ENCODE results near the gene NTMT2.
"Not testable (repeated sequence)": the region's sequence is repeated elsewhere in the genome, so short reads cannot be mapped to it uniquely, and the experiment has no call there.

The NTMT2 gene

DNA sequence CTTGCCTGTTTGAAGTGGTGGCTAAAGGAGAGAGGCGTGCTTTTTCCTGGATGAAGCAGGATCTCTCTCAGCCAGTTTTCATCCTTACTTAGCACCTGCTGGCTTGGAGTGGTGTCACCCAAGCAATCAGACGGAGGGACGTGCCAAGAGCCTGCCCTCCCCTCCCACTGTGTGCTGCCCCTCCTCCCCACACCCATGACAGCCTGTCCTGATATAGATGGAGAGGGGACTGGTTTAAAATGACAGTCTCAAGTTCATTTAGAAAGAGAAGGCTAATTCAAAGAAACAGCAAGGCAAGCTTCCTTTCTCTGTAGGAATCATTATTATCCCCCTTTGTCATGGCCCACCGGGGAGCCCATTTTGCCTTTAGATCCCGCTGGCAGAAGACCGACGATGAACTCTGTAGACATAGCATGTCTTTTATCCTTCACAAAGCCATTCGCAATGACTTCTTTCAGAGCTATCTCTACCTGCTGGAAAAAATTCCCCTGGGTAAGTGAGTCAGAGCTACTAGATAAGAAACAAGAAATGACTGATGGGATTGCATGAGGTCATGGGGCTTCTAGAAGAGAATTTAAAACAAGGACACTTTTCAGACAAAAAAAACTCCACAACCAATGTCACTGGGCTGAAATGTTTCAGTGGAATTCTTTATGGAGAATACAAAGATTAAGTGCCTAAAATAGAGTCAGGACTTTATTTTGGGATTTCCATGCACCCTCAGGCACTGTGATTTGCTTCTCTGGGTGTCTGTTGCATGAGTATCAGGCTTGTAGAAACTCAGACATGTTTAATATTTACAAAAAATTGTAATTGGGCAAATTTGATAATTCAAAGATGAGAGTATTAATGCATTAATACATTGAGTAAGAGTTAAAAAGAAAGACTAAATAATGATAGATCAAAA lies at the start of gene NTMT2:
NTMT2 (plus strand) TSS at position 190 of the 907 bp plus-strand sequence; CDS start at position 339, 149 bp downstream.
- no peak for DNase-seq (ENCODE audit: low read depth in 4 of 4, low spot score in 1 of 4)

DNA sequence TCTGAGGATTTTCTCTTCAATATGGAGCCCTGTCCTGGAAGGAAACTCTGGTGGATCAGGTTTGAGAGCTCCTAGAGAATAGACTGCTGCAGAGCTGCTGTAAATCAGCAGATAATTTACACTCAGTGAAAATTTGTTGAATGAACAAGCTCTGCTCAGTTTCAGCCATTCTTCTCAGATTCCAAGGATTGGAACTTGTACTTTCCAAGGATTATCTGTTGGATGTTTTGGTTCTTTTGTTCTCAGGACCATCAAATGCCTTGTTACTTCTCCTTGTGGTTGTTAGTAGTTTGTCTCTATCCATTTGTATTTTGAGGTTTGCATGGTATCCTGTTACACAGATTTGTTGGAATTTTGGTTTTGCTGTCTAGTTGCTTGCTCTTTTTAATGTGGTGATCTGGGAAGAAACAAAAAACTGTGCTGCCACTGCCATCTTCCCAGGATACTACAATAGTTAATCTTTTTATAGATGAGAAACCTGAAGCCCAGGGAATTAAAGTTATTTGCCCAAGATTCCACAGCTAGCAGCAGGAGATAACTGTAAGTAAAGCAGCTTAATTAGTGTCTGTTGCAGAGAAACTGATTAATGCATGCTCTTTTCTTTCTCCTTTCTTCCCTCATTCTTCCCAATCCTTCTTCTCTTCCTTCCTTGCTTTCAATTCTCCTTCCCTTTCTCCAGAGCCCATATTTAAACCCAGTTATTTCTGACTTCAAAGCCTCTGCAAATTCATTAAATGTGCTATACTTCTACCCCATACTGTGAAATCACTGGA lies 49.6 kb upstream of the NTMT2 start:
- DNase-seq (ENCODE audit: low read depth in 4 of 4, low spot score in 1 of 4), result no peak

DNA sequence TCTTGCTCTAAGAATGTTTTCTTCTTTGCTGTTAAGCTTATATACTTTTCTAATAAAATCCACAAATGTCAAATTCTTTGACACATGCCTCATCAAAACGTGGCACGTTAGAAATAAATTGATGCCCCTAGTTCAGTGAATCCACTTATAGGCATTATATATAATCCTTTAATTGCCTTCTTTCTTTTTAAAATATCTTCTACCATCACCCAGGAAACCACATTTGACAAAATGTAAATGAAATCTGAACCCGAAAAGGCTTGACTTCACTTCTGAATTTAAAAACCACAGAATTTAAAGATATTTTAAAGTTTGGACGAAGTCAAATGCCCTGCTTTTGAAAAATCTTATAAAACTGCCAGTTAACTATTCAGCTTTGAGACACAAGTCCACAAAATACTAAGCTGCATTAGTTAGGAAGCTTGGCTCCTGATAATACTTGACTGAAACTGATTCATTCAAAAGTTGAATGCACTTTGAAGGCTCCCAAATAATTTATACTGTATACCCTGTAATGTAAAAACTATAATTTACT lies 48.9 kb upstream of the NTMT2 start:
- DNase-seq (ENCODE audit: low read depth in 4 of 4, low spot score in 1 of 4), result no peak

DNA sequence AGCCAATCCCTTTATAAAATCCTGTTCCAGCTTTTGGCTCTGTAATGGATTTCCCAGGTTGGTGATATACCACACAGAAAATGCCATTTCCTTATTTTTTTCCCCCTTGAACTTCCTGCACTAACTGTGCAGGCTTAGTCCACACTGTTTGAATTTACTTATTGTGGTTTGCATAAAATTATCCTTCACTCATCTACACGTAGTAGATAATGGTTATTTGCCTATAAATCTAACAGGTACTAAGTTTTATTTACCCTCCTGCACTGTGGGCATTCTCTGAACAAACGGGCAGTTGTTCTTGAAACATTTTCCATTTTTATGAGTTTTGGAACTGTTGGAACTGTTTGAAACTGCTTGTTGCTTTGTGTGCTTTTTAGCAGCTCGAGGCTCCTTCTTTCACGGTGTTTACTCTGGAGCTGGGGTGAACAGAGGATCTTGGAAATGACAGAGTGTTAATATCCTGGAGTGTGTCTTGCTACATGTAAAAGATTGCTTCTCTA lies 48.3 kb upstream of the NTMT2 start:
- DNase-seq (ENCODE audit: low read depth in 4 of 4, low spot score in 1 of 4), result no peak

DNA sequence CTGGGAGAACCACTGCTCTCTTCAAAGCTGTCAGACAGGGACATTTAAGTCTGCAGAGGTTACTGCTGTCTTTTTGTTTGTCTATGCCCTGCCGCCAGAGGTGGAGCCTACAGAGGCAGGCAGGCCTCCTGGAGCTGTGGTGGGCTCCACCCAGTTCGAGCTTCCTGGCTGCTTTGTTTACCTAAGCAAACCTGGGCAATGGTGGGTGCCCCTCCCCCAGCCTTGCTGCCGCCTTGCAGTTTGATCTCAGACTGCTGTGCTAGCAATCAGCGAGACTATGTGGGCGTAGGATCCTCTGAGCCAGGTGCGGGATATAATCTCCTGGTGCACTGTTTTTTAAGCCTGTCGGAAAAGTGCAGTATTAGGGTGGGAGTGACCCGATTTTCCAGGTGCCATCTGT lies 32.6 kb upstream of the NTMT2 start:
- not testable (repeated sequence) for DNase-seq (ENCODE audit: low read depth in 4 of 4, low spot score in 1 of 4)

DNA sequence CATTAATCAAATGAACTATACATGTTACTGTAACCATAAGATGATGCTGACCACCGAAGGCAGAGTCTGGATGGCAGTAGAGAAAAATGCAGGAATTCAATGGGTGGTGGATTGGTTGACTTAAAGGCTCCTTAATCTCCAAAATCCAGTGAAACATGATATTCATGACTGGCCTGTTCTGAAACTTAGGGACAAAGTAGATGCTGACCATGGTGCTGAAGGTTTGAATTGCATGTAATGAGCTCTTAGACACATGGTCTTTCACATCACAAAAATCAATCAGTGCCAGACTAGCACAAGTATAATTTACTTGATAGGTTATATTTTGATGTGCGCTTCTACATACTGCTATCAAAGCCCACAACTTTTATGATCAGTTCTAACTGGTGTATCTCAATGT lies 30.9 kb upstream of the NTMT2 start:
- DNase-seq (ENCODE audit: low read depth in 4 of 4, low spot score in 1 of 4), result no peak

DNA sequence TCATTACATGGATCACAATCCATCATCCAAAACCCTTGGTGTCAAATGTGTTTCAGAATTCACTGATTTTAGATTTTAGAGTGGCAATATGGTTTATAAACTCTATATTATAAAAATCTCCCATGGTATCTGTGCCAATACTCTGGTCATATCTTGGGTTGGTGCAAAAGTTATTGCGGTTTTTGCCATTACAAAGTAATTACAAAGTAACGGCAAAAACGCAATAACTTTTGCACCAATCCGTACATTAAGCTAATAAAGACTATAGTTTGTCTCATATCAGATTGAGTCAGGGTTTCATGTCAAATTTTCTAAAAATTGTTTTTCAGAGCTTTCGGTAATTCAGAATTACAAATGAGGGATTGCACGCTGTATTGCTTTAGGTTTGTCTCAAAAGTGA lies 23.4 kb upstream of the NTMT2 start:
- DNase-seq (ENCODE audit: low read depth in 4 of 4, low spot score in 1 of 4), result no peak

DNA sequence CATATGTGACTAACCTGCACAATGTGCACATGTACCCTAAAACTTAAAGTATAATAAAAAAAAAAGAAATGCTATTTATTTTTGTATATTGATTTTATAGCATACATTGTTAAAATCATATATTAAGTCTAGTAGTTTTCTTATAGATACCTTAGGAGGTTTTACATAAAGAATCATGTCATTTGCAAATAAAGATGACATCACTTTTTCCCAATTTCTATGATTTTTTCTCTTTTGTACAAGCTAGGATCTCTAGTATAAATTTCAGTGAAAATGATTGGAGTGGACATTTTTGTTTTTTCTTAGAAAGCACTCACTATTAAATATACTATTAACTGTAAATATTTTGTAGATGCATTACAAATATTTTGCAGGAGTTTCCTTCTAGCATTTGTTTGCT lies 20.5 kb upstream of the NTMT2 start:
- DNase-seq (ENCODE audit: low read depth in 4 of 4, low spot score in 1 of 4), result no peak

DNA sequence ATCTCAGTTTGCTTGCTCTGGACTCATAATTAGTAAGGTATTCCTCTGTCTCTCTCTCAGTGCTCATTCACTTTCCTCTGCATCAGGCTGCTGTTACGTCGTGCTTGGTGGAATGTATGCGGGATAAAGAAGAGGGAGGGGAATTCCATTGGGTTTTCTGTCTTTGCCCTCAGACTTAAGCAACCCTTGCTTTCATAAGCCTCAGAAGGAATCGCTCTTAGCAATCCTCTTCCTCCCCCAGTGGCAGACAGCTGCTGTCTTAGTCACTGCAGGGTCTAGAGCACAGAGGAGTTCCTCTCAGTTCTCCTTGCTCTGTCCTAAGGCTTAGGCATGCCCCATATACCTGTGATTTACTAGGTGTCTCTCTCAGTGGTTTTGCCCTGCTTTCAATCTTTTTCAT lies 19.1 kb upstream of the NTMT2 start:
- no peak for DNase-seq (ENCODE audit: low read depth in 4 of 4, low spot score in 1 of 4)

DNA sequence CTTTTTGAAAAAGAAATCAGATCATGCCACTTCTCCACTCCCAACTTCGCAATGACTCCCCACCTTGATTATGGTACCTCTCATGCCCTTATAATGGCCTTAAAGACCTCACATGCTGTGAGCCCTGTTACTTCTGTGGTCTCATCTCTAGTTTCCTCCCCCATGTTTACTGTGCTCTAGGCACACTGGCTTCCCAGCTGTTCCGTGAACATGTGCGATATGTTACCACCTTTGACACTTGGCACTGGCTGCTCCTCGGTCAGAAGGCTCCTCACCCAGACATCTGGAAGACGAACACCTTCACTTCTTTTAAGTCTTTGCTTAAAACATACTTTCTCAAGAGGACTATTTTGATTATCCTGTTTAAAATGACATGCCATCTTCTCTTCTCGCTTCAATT lies 14.3 kb upstream of the NTMT2 start:
- DNase-seq (ENCODE audit: low read depth in 4 of 4, low spot score in 1 of 4), result no peak

DNA sequence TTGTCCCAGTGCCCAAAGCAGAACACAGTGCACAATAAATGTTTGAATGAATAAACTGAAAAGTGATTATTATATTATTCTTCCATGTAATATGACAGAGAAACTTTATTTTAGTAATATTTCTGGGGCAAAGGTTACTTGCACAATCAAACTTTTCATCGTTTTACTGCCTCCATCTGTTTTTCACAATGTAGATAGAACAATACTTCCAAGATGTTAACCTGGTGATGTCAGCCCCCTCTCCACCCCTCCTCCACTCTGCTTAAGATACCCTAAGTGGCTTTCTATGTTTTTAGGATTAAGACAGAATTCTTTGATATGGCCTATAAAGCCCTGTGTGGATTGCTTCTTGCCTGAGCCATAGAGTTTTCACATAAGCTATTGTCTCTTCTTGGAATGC lies 13.8 kb upstream of the NTMT2 start:
- no peak for DNase-seq (ENCODE audit: low read depth in 4 of 4, low spot score in 1 of 4)

DNA sequence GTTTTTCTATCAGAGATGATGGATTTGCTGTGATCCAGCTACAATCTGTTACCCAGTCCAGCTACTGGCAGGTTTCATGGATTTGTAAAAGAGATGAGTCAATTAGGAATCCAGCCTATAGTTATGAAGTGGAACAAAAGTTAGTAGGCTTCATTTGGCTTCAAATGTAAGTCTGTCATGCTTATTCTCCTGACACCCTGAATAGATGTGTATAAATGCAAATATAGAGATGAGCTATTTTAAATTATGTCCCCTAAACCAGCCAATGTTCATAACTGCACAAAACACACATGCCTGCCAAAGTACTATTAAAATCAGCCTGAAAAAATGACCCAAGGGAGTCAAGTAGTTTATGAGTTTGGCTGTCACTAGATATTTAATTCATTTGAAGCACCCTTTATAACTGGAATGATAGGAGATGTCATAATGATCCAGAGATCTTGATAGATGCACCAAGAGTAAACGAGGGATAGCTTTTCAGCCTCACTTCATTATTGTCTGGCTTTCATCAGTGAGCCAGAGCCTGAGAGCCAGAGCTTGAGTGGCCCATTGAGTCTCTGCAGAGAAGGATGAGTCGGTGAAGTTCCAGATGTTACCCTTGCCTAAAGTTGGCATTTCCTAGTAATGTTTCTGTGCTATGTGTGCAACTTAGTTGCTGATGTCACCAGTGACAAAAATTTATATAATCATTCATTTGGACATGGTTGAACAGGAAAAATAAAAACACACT lies 11.8 kb upstream of the NTMT2 start:
- no peak for DNase-seq (ENCODE audit: low read depth in 4 of 4, low spot score in 1 of 4)

DNA sequence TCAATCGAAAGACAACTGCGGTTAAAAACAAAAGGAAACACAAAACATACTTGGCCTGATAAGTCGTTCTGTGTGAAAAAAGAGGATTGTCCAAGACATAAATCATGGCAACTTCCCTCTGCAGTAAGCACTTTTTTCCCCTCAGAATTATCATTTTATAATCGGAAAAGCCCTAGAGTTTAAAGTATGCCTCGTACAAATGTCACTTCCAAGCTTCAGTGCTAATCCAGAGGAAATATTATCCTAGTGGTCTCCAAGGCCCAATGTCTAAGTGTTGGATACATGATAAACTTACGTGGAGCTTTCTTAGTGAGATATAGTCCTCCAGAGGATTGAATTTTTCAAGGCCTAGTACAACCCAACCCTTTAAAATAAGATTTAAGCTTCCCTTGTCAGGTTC lies 11.2 kb upstream of the NTMT2 start:
- no peak for DNase-seq (ENCODE audit: low read depth in 4 of 4, low spot score in 1 of 4)

DNA sequence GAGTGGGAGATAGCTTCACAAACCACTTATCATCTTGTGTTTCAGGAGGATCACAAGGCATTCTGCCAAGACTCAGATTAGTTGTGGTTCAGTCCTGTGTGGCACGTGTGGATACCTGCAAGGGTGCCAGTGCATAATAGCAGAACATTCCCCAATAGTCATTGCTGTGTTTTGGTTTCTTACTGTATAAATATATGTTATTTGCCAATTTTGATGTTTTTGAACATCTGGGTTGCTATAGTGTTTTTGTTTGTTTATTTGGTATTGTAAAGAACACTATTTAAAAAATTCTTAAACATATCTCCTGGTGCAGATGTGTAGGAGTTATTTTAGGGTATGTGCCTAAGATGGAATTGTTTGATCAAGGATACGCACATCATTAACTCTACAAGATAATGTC lies 5.4 kb upstream of the NTMT2 start:
- DNase-seq (ENCODE audit: low read depth in 4 of 4, low spot score in 1 of 4), result no peak

DNA sequence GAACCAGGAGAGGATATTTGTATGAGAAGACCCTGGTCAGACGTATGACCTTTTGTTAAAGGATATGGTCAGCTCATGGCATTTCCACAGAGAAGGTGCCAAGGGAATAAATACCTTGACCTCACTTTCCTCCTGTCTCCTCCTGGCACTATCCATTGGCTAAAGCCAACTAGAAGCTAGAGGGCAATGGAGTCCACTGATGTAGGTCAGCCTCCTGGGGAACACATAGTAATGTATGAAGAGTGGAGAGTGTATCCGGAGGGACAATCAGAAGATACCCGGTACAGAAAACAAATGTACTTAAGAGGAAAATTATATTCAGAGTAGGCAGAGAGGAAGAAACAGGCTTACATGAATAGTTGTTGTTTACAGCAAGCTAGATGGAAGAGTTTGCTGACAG lies 698 bp upstream of the NTMT2 start:
- no peak for DNase-seq (ENCODE audit: low read depth in 4 of 4, low spot score in 1 of 4)

DNA sequence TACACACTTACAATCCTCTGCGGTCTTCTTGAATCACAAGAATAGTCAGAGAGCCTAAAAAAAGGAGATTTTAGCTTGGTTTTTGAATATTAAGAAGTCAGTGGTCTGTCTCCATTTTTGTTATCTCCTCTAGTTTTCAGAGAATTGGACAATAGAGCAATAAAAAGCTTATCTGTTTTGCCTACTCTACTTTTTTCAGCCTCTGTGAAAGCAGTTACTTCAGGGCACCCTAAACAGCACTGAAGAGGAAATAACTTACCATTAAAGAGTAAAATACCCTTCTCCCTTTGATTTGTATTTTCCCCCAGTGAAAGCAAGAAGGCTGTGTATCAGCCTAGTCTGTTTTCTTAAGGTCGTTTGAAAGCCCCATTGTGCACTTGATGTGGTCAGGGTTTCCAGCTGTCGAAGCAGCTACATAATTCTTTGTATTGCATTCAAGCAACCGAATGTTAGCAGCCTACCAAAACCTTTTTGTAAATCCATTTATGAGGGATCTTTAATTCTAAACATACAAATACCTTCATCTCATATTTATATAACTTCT lies 1.0 kb downstream of the NTMT2 start:
- DNase-seq (ENCODE audit: low read depth in 4 of 4, low spot score in 1 of 4), result no peak

DNA sequence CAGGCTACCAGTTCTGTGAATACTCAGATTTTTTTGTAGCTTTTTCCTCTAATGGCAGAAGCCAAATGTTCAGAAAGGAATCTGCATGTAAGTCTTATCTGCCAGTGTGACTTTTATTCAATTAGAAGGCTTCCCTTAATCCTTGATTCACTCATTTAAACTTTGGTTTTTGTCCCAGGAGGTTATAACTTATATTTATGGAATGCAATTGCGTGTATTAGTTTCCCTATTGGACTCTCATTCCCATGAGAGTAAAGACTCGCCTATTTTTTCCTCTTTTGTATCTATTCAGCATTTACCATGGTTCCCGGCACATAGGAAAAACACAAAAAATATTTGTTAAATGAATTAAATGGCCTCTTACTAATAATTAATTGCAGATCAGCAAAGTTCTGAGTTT lies 3.5 kb downstream of the NTMT2 start:
- DNase-seq (ENCODE audit: low read depth in 4 of 4, low spot score in 1 of 4), result no peak

DNA sequence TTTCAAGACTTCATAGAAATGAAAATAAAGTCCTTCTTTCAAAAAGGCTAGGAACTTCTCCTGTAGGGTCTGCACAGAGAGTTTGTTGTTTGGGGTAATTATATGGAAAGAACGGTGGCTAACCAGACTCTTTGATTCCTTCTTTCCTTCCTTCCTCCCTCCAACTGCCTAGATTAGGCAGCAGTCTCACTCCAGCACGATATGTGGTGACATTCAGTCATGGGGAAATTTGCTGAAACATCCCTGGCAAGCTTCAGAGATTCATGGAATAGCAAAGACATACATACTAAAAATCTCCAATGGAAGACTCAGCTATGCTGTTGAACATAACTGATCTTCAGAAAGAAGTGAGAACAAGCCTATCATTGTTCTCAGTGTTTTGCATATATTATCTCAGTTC lies 4.3 kb downstream of the NTMT2 start:
- no peak for DNase-seq (ENCODE audit: low read depth in 4 of 4, low spot score in 1 of 4)

DNA sequence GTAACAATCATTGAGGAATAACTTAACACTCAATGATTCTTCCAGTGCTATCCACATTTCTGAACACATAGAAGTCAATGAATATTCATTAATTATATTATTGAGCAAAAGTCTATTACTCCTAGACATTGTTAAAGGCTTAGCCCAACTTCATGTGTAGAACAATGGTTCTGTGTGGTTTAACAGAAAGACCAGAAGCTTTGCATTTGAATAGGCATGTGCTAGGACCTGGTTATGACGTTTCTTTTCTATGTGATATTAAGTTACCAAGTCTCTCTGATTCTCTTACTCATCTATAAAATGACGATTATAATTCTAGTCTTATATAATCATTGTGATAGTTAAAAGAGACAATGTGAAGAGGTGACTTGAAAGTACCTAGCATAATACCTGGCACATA lies 5.2 kb downstream of the NTMT2 start:
- DNase-seq (ENCODE audit: low read depth in 4 of 4, low spot score in 1 of 4), result no peak

DNA sequence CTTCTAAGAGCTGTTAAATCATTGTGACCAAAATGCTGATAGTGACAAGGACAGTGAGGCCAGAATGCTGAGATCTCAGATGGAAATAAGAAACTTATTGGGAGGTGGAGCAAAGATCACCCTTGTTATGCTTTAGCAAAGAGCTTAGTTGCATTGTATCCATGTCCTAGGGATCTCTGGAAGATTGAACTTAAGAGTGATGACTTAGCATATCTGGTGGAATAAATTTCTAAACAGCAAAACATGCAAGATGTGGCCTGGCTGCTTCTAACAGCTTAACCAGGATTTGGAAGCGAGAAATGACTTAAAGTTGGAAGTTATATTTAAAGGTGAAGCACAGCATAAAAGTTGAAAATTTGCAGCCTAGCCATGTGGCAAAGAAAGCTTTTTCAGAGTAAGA lies 7.7 kb downstream of the NTMT2 start:
- no peak for DNase-seq (ENCODE audit: low read depth in 4 of 4, low spot score in 1 of 4)

DNA sequence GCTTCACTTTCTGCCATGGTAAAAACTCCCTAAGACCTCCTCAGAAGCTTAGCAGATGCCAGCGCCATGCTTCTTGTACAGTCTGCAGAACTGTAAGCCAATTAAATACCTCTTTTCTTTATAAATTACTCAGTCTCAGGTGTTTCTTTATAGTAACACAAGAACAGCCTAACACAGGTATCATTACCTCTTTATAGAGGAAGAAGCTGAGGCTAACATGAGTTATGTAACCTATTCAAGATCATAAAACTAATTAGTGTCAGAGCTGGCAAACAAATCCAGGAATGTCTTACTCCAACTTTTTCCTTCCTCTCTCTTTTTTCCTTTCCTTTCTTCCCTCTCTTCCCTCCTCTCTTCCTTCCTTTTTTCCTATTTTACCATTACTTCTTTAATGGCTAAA lies 9.3 kb downstream of the NTMT2 start:
- DNase-seq (ENCODE audit: low read depth in 4 of 4, low spot score in 1 of 4), result no peak

Measured in stimulated activated CD4-positive, alpha-beta T cell treated with anti-CD3 and anti-CD28 coated beads, Interleukin-1b, Interleukin-23, amount 100 ng/mL, for 24 hours (primary cell).